Liver (tissue), 3 donors: ENCODE measurements around the gene PIP5KL1.

Source experiments
- ATF3 ChIP-seq: IDR thresholded peaks from 2 replicates; pipeline ENCODE4 v1.6.1; 2016; ENCODE audit warnings: antibody characterized with exemption
- CTCF ChIP-seq: fragments of 150-350 bp; IDR thresholded peaks from 2 replicates; pipeline ENCODE4 v1.5.1; 2017; ENCODE audit warnings: improper control_type of control experiment, low read depth, low read length; ENCODE audit not compliant: missing input control
- HNF4A ChIP-seq, 2 donors: conservative IDR thresholded peaks; 2 replicates each; pipeline ENCODE4 v1.6.1; 2016; ENCODE audit warnings: antibody characterized with exemption in 2 of 2, mild to moderate bottlenecking in 2 of 2
- TAF1 ChIP-seq: conservative IDR thresholded peaks from 2 replicates; pipeline ENCODE4 v1.6.1; 2016; ENCODE audit warnings: antibody characterized with exemption, mild to moderate bottlenecking
- donor health status: healthy.
- donor health status: healthy.

- TF ChIP-seq CTCF (no peak), ATF3 (no peak), TAF1 (no peak), HNF4A (conservative IDR thresholded peaks at IDR 0.05) (no peak)
These were observed 58.0 kb downstream of the PIP5KL1 start for GRCh38 chr9:127872369-127873222.
